Measurements from ENCODE around the gene NUP93. TPM values are rescaled to one million over a fixed set of nuclear protein-coding genes. Genes with fewer than 3 reads are reported as not detected.

NUP93 gene
- total RNA-seq, 1 donor from 2014 or later, result 92.9 TPM

DNA sequence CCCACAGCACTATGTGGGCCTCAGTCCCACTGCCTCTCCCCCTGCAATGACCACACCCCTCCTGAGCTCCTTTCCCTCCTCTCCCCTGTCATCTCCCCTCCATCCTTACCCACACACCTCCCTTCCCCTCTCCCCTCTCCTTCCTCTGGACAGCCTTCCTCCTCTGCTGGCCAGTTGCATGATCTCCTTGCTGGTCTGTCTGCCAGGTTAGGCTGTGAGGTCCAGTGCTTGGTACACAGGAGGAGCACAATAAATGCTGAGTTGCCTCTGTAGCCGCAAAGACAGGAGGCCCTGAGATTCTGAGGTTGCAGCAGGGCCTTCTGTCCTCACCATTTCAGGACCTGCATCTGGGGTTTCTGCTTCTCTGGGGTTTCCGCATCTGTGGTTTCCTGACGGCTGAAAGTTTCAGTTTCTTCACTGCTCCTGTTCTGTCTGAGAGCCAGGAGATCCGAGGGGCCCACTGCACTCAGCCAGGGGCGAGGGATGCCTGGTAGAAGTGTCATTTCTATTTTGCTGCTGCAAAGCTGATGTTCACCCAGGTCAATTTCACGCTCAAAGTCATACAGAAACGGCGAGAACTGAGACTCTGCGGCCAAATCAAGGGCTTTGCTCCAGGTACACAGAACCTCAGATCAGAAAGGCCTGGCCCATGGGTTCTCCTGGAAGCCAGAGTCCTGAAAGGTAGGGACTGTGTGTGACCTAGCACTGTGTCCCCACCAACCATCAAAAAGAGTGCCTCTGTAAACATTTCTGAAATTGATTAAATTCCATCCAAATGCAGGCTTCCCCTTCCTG is 130.5 kb downstream of the NUP93 start:
- H3K9me3 Mint-ChIP-seq (ENCODE audit: unreplicated experiment), result no peaks in the 10 kb centered on the region
- H3K27ac Mint-ChIP-seq (ENCODE audit: unreplicated experiment), result no peak overlapping the region

DNA sequence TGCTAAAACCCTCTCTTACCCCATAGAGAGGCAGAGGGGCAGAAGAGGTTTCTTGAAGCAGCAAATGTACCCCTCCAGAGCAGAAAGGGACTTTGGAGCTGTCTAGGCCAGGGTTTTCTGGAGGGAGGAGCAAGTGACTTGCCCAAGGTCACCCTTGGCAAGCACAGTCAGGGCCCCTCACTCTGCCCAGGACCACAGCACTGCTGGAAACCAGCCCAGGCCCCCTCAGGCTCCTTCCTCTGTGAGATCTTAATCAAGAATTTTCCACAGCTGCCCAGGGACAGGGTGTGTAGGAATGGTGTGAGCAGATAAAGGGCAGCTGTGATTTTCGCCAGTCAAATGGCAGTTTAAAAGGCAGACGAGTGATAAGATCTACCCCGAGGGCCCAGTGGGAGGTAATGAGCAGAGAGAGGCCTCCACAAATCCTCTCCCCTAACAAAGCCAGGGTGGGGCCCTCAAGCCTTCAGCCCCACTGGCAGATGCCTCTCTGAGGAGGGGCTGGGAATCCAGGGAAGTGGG is 131.2 kb downstream of the NUP93 start:
- H3K4me1 Mint-ChIP-seq (ENCODE audit: unreplicated experiment), result peaks cover 6% of the 10 kb centered on the region
- no peak overlapping the region for H3K4me3 Mint-ChIP-seq (ENCODE audit: unreplicated experiment)
- H3K27ac Mint-ChIP-seq (ENCODE audit: unreplicated experiment), result no peak overlapping the region
- H3K27me3 Mint-ChIP-seq (ENCODE audit: unreplicated experiment), result peaks cover 13% of the 10 kb centered on the region
- no peaks in the 10 kb centered on the region for H3K9me3 Mint-ChIP-seq (ENCODE audit: unreplicated experiment)
- TF ChIP-seq, protein P1, sequence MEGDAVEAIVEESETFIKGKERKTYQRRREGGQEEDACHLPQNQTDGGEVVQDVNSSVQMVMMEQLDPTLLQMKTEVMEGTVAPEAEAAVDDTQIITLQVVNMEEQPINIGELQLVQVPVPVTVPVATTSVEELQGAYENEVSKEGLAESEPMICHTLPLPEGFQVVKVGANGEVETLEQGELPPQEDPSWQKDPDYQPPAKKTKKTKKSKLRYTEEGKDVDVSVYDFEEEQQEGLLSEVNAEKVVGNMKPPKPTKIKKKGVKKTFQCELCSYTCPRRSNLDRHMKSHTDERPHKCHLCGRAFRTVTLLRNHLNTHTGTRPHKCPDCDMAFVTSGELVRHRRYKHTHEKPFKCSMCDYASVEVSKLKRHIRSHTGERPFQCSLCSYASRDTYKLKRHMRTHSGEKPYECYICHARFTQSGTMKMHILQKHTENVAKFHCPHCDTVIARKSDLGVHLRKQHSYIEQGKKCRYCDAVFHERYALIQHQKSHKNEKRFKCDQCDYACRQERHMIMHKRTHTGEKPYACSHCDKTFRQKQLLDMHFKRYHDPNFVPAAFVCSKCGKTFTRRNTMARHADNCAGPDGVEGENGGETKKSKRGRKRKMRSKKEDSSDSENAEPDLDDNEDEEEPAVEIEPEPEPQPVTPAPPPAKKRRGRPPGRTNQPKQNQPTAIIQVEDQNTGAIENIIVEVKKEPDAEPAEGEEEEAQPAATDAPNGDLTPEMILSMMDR (IDR thresholded peaks at IDR 0.05; ENCODE audit: unreplicated experiment), result no peak
- H3K36me3 Mint-ChIP-seq (ENCODE audit: low read depth, unreplicated experiment), result no peaks in the 10 kb centered on the region
- DNase-seq (ENCODE audit: low spot score), result no peak

More for the DNA sequence above, 130.5 kb downstream of the NUP93 start:
- Mint-ChIP-seq H3K4me3 (ENCODE audit: unreplicated experiment) (no peak overlapping the region), H3K36me3 (ENCODE audit: low read depth, unreplicated experiment) (no peaks in the 10 kb centered on the region), H3K27me3 (ENCODE audit: unreplicated experiment) (peaks cover 13% of the 10 kb centered on the region), H3K4me1 (ENCODE audit: unreplicated experiment) (peaks cover 6% of the 10 kb centered on the region)
- no peak for DNase-seq (ENCODE audit: low spot score)
- TF ChIP-seq, protein P1 (IDR thresholded peaks at IDR 0.05; ENCODE audit: unreplicated experiment), result no peak

DNA sequence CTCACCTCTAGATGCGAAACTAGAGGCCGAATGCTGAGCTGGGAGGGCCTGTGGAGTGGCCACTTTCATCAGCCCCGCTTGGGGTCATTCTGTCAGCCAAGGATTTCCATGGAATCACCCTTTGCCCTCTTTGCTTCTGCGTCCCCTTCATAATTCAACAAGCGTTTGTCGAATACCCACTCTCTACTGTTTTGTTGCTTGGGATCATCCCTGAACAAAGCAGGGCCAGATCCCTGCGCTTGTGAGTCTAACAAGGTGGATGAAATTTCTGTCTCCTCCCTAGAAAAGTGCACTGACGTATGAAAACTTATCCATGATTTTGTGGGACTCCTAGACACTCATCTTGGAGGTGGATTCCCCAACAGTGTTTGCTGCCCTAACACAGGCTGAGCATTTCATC is 131.8 kb downstream of the NUP93 start:
- TF ChIP-seq, protein P1 (IDR thresholded peaks at IDR 0.05; ENCODE audit: unreplicated experiment), result no peak
- H3K27me3 Mint-ChIP-seq (ENCODE audit: unreplicated experiment), result peaks cover 13% of the 10 kb centered on the region
- H3K4me1 Mint-ChIP-seq (ENCODE audit: unreplicated experiment), result peaks cover 6% of the 10 kb centered on the region
- DNase-seq (ENCODE audit: low spot score), result no peak
- no peaks in the 10 kb centered on the region for H3K36me3 Mint-ChIP-seq (ENCODE audit: low read depth, unreplicated experiment)
- no peaks in the 10 kb centered on the region for H3K9me3 Mint-ChIP-seq (ENCODE audit: unreplicated experiment)
- no peak overlapping the region for H3K27ac Mint-ChIP-seq (ENCODE audit: unreplicated experiment)
- H3K4me3 Mint-ChIP-seq (ENCODE audit: unreplicated experiment), result no peak overlapping the region

DNA sequence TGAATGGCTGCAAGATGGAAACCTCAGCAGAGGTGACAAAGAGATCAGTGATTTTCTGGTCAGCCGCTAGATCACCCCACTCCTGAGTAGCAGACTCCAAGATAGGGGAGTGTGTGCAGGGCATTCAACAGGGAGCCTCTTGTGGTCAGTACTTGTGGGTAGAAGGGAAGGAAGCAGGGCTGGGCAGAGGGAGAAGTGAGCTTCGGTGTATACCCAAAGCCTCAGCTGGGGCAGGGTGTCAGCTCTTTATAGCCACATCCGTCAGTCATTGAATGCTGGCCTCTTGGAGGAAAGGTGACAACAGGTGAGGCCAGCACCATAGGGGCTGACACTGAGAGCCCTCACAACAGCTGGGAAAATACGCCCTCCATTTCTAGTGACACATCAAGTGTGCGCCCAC is 132.8 kb downstream of the NUP93 start:
- DNase-seq (ENCODE audit: low spot score), result no peak
- H3K4me3 Mint-ChIP-seq (ENCODE audit: unreplicated experiment), result no peak overlapping the region
- TF ChIP-seq, protein P1 (IDR thresholded peaks at IDR 0.05; ENCODE audit: unreplicated experiment), result no peak
- peaks cover 6% of the 10 kb centered on the region for H3K4me1 Mint-ChIP-seq (ENCODE audit: unreplicated experiment)
- H3K36me3 Mint-ChIP-seq (ENCODE audit: low read depth, unreplicated experiment), result no peaks in the 10 kb centered on the region
- H3K27me3 Mint-ChIP-seq (ENCODE audit: unreplicated experiment), result peaks cover 13% of the 10 kb centered on the region
- no peak overlapping the region for H3K27ac Mint-ChIP-seq (ENCODE audit: unreplicated experiment)
- no peaks in the 10 kb centered on the region for H3K9me3 Mint-ChIP-seq (ENCODE audit: unreplicated experiment)

DNA sequence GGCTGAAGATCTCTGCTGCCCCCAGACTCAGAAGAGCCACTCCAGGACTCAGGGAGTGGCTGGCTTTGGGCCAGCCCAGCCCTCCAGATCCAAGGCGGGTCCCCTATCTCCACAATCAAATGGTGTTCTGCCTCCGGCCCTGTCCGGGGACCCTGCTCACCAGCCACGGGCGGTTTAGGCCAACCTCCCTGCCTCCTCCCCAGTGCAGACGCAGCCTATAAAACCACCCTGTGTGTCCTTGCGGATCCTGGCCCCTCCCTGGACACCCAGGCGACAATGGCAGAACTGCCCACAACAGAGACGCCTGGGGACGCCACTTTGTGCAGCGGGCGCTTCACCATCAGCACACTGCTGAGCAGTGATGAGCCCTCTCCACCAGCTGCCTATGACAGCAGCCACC is 135.0 kb downstream of the NUP93 start, which contains the start of gene SLC12A3:
SLC12A3 (plus strand) TSS at position 248 of the 400 bp plus-strand sequence; CDS start at position 277, 29 bp downstream.
- DNase-seq (ENCODE audit: low spot score), result no peak
- TF ChIP-seq, protein P1 (IDR thresholded peaks at IDR 0.05; ENCODE audit: unreplicated experiment), result no peak
- no peaks in the 10 kb centered on the region for H3K9me3 Mint-ChIP-seq (ENCODE audit: unreplicated experiment)
- no peak within 1 kb of the TSS for H3K27ac Mint-ChIP-seq (ENCODE audit: unreplicated experiment)
- peaks cover 8% of the 10 kb centered on the region for H3K27me3 Mint-ChIP-seq (ENCODE audit: unreplicated experiment)
- peaks cover 6% of the 10 kb centered on the region for H3K4me1 Mint-ChIP-seq (ENCODE audit: unreplicated experiment)
- no peak within 1 kb of the TSS for H3K4me3 Mint-ChIP-seq (ENCODE audit: unreplicated experiment)
- no peaks in the 10 kb centered on the region for H3K36me3 Mint-ChIP-seq (ENCODE audit: low read depth, unreplicated experiment)
